Activated CD8-positive, alpha-beta memory T cell treated with anti-CD3 and anti-CD28 coated beads, Interleukin-2, amount 50 U/mL, for 1 hour (primary cell): ENCODE measurements around the gene LMAN2.
A peak's percentile ranks its signal among the peaks of the same experiment; 100 is the strongest.

Experiments
- DNase-seq: peaks from one replicate; pipeline ENCODE4 v3.0.0-alpha.2; 2020; ENCODE audit errors: extremely low read depth

LMAN2 gene

GRCh38 chr5:177351392-177352329 is at the start of gene LMAN2:
Gene LMAN2, minus strand, starts transcription at chr5:177351668. Its CDS starts 21 bp downstream, at chr5:177351647.
- peak; percentile 79 for DNase-seq

DNA sequence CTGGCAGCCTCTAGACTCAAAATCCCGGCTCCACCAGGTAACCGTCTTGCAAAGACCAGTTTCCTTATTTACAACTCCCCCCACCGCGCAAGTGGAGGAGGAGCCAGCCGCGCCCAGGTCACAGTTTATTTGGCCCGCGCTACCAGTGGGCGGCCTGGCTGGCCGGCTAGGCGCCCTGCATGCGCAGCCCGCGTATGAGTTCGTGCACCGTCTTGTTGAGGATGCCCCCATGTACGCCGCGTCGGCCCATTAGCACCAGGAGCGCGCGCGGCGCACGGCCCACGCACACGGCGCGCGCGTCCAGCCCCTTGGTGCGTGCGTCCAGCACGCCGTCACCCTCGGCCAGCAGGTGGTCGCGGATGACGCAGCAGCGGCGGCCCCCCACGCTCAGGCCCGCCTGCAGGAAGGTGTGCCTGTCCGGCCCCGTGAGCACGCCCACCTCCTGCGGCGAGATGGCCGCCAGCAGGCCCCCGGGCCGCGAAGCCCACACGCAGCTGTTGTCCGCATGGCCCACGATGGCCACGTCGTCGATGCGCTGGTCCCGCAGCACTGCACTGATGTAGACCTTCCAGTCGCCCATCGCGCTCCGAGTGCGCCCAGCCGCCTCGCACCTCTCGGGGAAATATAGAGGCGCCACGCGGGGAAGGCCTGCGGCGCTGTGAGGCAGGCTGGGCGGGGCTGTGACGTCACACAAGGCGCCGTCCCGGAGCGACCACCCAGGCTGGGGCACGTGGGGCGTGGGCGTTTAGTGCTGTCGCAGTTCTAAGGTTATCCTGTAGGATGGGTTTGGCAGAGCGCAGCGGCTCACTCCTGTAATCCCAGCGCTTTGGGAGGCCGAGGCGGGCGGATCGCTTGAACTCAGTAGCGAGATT is 48.8 kb upstream of the LMAN2 start, which contains the start of gene PFN3:
PFN3 (minus strand) TSS at position 665 of the 872 bp plus-strand sequence; CDS start at position 580, 85 bp downstream.
- DNase-seq = no peak

DNA sequence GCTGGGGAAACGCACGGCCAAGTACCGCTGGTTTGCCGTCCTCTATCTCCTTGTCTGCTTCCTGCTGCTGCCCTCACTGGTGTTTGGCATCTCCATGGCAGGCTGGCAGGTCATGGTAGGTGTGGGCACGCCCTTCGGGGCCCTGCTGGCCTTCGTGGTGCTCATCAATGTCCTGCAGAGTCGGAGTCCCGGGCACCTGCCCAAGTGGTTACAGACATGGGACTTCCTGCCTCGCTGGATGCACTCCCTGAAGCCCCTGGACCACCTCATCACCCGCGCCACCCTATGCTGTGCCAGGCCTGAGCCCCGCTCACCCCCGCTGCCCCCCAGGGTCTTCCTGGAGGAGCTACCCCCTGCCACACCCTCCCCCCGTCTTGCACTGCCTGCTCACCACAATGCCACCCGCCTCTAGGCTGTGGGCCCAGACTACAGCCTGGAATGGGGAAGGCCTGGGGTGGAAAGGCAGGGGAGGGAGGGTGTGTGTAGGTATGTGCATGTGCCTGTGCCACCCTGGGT is 46.5 kb upstream of the LMAN2 start:
- DNase-seq = no peak

GRCh38 chr5:177396807-177397206 is 45.3 kb upstream of the LMAN2 start:
- no peak for DNase-seq

DNA sequence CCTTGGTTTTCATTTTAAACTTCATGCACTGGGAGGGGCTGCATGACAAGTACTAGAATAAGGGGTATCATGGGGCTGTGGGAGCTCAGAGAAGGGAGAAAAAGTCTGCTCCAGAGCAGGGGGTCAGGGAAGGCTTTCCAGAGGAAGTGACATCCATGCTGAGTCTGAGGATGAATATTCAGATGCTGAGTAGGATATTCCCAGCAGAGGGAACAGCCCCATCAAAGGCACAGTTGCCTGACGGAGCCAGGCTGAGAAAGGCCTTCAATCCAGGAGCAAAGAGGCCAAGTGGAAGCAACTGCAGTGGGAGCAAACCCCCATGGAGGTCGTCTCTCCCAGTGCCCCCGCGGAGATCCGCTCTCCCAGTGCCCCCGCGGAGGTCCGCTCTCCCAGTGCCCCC is 44.6 kb upstream of the LMAN2 start:
- no peak for DNase-seq

DNA sequence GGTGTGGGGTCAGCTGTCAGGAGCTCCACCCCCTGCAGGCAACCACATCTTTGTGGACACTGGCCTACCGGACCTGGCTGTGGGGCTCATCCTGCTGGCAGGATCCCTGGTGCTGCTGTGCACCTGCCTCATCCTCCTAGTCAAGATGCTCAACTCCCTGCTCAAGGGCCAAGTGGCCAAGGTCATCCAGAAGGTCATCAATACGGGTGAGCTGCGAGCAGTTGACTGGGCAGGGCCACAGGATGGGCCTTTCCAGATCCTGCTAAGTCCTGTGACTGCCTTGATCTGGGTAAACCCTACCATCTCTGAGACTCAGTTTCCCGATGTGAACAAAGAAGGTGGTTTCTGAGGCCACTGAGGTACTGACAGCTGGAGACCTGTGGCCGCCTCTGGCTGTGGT is 42.5 kb upstream of the LMAN2 start:
- DNase-seq = no peak

GRCh38 chr5:177393206-177393765 is 41.8 kb upstream of the LMAN2 start:
- DNase-seq = no peak

DNA sequence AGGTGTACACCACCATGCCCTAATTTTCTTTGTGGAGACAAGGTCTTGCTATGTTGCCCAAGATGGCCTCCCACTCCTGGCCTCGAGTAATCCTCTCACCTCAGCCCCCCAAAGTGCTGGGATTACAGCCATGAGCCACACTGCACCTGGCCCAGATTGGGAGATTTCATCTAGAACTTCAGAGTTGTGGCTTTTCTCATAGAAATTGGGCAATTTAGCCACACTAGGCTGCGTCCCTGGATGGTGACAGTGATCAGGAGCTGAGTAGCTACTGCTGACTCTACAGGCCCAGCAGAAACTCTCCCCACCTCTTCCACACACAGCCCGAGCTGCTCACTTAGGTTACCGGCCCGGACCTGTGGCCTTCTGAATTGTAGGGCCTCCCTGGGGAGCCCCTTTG is 41.3 kb upstream of the LMAN2 start:
- no peak for DNase-seq

GRCh38 chr5:177390363-177391300 is 39.2 kb upstream of the LMAN2 start:
- DNase-seq = peak; percentile 67

DNA sequence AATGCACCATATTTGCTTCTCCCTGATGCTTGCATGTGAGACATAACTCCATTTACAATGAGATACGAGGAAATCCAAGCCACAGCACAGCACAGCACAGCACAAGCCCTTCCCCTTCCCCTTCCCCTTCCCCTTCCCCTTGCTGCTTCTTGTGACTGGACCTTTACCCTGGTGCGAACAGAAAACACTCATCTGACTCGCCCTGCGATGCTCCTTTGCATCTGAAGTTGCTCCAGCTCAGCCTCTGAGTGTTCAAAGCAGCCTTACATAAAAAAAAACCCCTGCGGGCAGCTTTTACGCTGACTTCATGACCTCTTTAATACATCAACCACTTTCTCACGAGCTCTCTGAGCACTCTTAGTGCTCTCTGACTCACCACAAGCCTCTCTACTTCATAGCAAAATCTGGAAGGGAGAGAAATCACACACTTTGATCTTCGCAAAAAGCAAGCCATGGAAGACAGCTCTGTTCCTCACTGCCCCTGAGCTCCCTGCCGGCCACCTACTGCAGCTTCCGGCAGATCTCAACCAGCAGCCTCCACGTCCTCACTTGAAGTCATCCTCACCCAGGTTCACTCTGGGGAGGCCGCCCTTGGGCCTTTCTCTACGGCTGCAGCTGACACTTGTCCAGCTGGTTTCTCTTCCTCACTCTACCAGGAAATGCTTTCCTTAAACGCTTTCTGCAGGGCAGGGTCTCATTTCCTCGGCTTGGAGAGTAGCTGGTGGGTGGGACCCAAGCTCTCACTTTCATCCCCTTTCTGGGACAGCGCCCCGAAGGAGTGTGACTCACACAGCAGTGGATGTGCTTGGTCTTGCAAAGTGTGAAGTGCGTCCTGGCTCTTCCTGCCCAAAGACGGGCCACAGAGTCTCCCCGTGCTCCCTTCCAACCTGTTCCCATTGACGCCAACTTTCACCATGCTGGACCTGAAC is 38.0 kb upstream of the LMAN2 start:
- no peak for DNase-seq

- DNase-seq = no peak
Measured at GRCh38 chr5:177388521-177389052, 37.1 kb upstream of the LMAN2 start.

DNA sequence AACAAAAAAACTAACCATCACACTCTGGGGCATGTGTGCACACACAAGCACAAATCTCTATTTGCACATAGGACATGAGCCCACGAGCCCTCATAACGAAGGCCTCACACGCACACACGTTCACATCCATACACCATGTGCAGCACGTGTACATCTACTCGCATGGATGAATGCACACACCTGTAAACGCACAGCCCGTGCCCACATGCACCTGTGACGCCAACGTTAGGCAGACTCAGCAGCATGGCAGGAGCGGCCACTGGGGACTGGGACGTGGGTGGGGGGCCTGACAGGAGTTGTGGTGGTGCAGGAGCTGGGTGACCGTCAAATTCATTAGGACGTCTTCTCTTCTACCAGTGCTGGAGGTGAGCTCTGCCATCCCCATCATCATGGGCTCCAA is 35.9 kb upstream of the LMAN2 start:
- DNase-seq = no peak

DNA sequence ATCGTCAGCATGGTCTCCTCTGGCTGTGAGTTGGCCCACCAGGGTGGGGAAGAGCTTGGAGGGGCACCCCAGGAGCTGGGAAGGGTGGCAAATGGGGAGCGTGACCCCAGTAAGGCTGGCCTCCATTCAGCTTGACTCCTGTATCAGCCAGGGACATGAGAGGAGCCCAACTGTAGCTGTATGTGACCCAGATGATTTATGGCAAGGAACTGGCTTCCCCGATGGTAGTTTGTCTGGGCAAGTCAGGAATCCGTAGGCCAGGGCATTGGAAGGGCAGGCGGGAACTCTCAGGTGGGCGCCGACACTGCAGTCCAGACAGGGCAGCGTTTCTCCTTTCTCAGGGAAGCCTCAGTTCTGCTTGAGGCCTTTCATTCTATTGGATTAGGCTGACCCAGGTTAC is 35.1 kb upstream of the LMAN2 start:
- DNase-seq = no peak

- DNase-seq = no peak
Measured at GRCh38 chr5:177385720-177386119, 34.3 kb upstream of the LMAN2 start.

DNA sequence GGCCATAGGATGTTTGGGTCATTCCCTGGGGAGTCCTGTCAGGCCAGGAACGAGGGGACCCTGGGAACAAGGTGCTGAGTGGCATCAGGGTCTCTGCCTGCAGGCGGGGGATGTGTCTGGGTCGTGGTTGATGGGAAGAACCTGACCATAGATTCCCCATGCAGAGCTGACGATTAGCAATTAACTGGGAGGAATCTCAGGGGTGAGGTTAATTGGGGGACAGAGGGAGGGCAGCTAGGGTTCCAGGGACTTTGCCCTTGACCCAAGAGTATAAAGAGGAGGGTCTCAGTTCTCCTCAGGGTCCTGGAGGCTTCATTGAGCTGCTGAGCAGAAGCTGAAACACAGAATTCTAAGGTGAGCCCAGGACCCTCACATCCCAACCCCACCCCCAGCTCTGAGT is 32.7 kb upstream of the LMAN2 start, which contains the start of gene SLC34A1:
SLC34A1 (plus strand) TSS at position 301 of the 400 bp plus-strand sequence. CDS start 1,308 bp downstream, outside the sequence.
- DNase-seq = no peak

DNA sequence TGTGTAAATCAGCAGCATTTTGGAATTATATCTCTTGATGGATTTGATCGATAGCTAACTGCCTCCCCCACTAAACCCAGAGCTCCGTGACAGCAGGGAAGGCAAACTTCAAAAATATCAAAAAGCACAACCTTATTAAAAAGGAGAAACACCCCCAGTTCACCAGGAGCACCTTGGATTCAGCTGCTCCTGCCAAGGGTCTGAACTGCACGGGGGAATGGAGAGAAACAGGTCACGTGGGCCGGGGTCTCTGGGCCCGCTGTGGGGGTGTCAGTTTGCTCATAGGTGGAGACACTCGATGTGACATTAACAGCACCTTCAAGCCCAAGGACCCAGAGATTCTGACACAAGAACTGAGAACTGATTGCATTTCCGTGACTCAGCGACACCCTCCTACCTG is 31.7 kb upstream of the LMAN2 start:
- DNase-seq = no peak

GRCh38 chr5:177382423-177383029 is 31.1 kb upstream of the LMAN2 start:
- no peak for DNase-seq

DNA sequence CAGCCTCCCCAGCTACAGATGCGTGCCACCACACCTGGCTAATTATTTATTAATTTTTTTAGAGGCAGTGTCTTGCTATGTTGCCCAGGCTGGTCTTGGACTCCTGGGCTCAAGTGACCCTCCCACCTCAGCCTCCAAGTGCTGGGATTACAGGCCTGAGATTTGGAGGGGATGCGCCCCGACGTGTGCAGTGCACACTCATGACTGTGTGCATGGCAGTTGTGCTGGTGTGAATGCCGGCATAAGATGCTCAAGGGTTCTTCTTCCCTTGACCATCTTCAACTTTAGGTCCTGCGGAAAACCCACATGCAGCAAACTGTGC is 29.3 kb upstream of the LMAN2 start:
- DNase-seq = no peak
